Heart left ventricle (tissue), 16 donors: ENCODE measurements around the gene GPX4. TPM values are rescaled to one million over a fixed set of nuclear protein-coding genes. Genes with fewer than 3 reads are reported as not detected.

Source experiments
- ATAC-seq, 4 donors: fragments of 200-7000 bp; cut with Tn5 transposase; one replicate each; pipeline ENCODE4 v1.9.1; 2020 to 2022; ENCODE audit warnings: moderate library complexity in 4 of 4, mild to moderate bottlenecking in 3 of 4, moderate number of reproducible peaks in 1 of 4
- DNase-seq, 5 donors: peaks; one replicate each; pipeline ENCODE4 v3.0.0-alpha.2; 2020
- H3K27ac ChIP-seq, 12 donors: fragments of 200-600 bp; sonication (generic) in 4 of 12; one replicate each; pipeline versions ENCODE4 v1.5.0 to v1.8.0; 2016 to 2022; ENCODE audit warnings: mild to moderate bottlenecking in 2 of 12
- H3K27me3 ChIP-seq, 9 donors: fragments of 200-600 bp; sonication (generic) in 2 of 9; one replicate each; pipeline versions ENCODE4 v1.5.1 to v1.8.0; 2016 to 2022; ENCODE audit warnings: mild to moderate bottlenecking in 3 of 9
- H3K36me3 ChIP-seq, 9 donors: fragments of 200-600 bp; sonication (generic) in 2 of 9; one replicate each; pipeline versions ENCODE4 v1.5.0 to v1.8.0; 2018 to 2022; ENCODE audit warnings: mild to moderate bottlenecking in 2 of 9
- H3K4me1 ChIP-seq, 12 donors: fragments of 200-600 bp; sonication (generic) in 4 of 12; one replicate each; pipeline versions ENCODE4 v1.5.0 to v1.8.0; 2016 to 2022; ENCODE audit warnings: mild to moderate bottlenecking in 3 of 12
- H3K4me3 ChIP-seq, 12 donors: fragments of 200-600 bp; sonication (generic) in 4 of 12; one replicate each; pipeline versions ENCODE4 v1.5.0 to v1.8.0; 2017 to 2022; ENCODE audit warnings: mild to moderate bottlenecking in 9 of 12, moderate library complexity in 4 of 12
- H3K9me3 ChIP-seq, 12 donors: fragments of 200-600 bp; sonication (generic) in 4 of 12; one replicate each; pipeline versions ENCODE4 v1.5.0 to v1.8.0; 2016 to 2022; ENCODE audit warnings: mild to moderate bottlenecking in 1 of 12
- CTCF ChIP-seq, 12 donors: fragments of 200-600 bp; sonication (generic) in 4 of 12; IDR thresholded peaks; one replicate each; pipeline versions ENCODE4 v1.5.0 to v1.8.0; 2018 to 2022; ENCODE audit warnings: antibody characterized with exemption in 12 of 12, mild to moderate bottlenecking in 5 of 12
- POLR2A ChIP-seq, 2 donors: fragments of 450-650 bp; IDR thresholded peaks; one replicate each; pipeline ENCODE4 v1.6.1; 2017; ENCODE audit warnings: antibody characterized with exemption in 2 of 2, mild to moderate bottlenecking in 2 of 2, moderate library complexity in 2 of 2
- WGBS, 4 donors: extraction: QIAGEN DNeasy Blood & Tissue Kit in 2 of 4; methylation state at CpG; one replicate each; pipeline versions ENCODE4 v1.1.5 to v1.1.7; 2013 to 2018; 5-methylcytosine and 5-hydroxymethylcytosine counted together
- intact Hi-C, 10 donors: fragments of 100-400 bp; cut with DNase I; formaldehyde crosslinking; loops; one replicate each; pipeline versions ENCODE4 v1.11.1 to v1.14.2; 2022
- polyA plus RNA-seq, 2 donors: library from polyadenylated mRNA; stranded (reverse); fragments of 200-250 nt; gene quantifications; one replicate each; pipeline ENCODE4 v1.2.3, GENCODE V29; 2013
- total RNA-seq, 9 donors: library from RNA; depleted of rRNA in 2 of 9; stranded (reverse); fragments of >200 nt in 2 of 9; fragmentation: NEBNext Ultra II Directional in 3 of 9; extraction: Animal tissue kit (Norgen Biotek cat#: 25700) in 3 of 9; gene quantifications; one replicate each; pipeline versions ENCODE4 v1.1.0 to v1.2.4, GENCODE V29; 2016 to 2023
- donor health status: ischemic (EF 13 %, LVEDD 7.1; RV severe dilation, severe dysfunction).
- donor health status: healthy with polysubstance abuse.
- donor health status: DM: no; HTN: yes; CAD: no.
- donor health status: DM: no; HTN: no; CAD: no.
- donor health status: ischemic (EF 25% LVEDD 6.9; RV normal size, moderate dysfunction).
- donor health status: ischemic (EF 25% LVEDD 5.7; RV mildly dilated, moderate dysfunction).
- donor health status: healthy.
- donor health status: DM: yes; HTN: yes; CAD: no.
- donor health status: ischemic (EF 35%, LVEDD 5.7; RV mildly dilated, moderate dysfunction).
- donor health status: nonischemic (EF 11% LVEDD 7.7; RV severe dilation, severe dysfunction).
- donor health status: DM: yes; HTN: yes; CAD: no.
- donor health status: PGD.
- donor health status: ischemic (EF 29% LVEDD 5.4; RV normal size, mild dysfunction).
- donor health status: nonischemic (EF 23%, LVEDD 6.1; RV moderate dilation, normal function).

The GPX4 gene
- total and polyA plus RNA-seq, 11 donors, result 251 to 590 (median 326) TPM

GRCh38 chr19:1085053-1085658 is 18.6 kb upstream of the GPX4 start:
- H3K27ac ChIP-seq, result no peak overlapping the region
- H3K4me3 ChIP-seq, result no peak overlapping the region
- no peak for ATAC-seq
- DNase-seq, result no peak
- H3K9me3 ChIP-seq, result no peaks in the 10 kb centered on the region
- intact Hi-C loops, result loop anchor here in 1 of 10 donors (10.0 kb wide), 1 partner anchor 50 kb away; no protein-coding TSS in a partner anchor
- H3K27me3 ChIP-seq, result peaks cover 0 to 6% (median 0%) of the 10 kb centered on the region in 9 donors
- TF ChIP-seq POLR2A (IDR thresholded peaks at IDR 0.05) (no peak), CTCF (IDR thresholded peaks at IDR 0.05) (no peak)
- H3K36me3 ChIP-seq, result peaks cover 0 to 82% (median 18%) of the 10 kb centered on the region in 9 donors
- peaks cover 0 to 63% (median 5%) of the 10 kb centered on the region in 12 donors for H3K4me1 ChIP-seq
- WGBS, 4 donors, result 64 to 76% (median 71%) methylated on average over 8 of the region's 8 CpGs

GRCh38 chr19:1085676-1086442 is 17.9 kb upstream of the GPX4 start:
- TF ChIP-seq POLR2A (IDR thresholded peaks at IDR 0.05) (no peak), CTCF (IDR thresholded peaks at IDR 0.05) (no peak)
- Histone ChIP-seq H3K4me3 (no peak overlapping the region), H3K27ac (peak overlapping the region in 1 of 12 donors; percentile 91), H3K36me3 (peaks cover 0 to 82% (median 24%) of the 10 kb centered on the region in 9 donors), H3K4me1 (peaks cover 0 to 70% (median 5%) of the 10 kb centered on the region in 12 donors), H3K27me3 (peaks cover 0 to 6% (median 0%) of the 10 kb centered on the region in 9 donors), H3K9me3 (no peaks in the 10 kb centered on the region)
- ATAC-seq, result no peak
- WGBS, 4 donors, result 64 to 80% (median 72%) methylated on average over 22 to 38 of the region's 38 CpGs
- intact Hi-C loops, result loop anchor here in 1 of 10 donors (10.0 kb wide), 1 partner anchor 51 kb away; no protein-coding TSS in a partner anchor
- DNase-seq, result peak in 1 of 5 donors; percentile 24

DNA sequence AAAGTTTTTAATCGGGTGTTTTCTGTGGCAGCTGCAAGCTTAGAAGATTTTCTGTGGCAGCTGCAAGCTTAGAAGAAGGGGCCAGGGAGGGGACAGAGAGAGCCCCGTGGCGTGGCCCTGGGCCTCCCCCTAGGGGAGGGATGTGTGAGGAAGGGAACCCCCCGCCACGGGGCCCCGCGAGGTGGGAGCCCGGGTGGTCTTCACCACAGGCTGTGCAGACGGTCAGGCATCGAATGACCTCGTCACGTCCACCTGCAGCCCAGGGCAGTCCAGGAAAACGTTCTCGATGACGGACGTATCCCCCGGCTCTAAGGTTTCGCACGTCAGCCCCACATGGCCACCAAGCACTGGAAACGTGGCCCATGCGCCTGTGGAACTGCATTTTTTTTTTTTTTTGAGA is 17.2 kb upstream of the GPX4 start:
- Histone ChIP-seq H3K4me1 (peaks cover 0 to 65% (median 5%) of the 10 kb centered on the region in 12 donors), H3K4me3 (no peak overlapping the region), H3K27ac (peak overlapping the region in 1 of 12 donors; percentile 91), H3K36me3 (peaks cover 0 to 82% (median 32%) of the 10 kb centered on the region in 9 donors), H3K27me3 (peaks cover 0 to 6% (median 0%) of the 10 kb centered on the region in 9 donors), H3K9me3 (no peaks in the 10 kb centered on the region)
- 80 to 84% (median 81%) methylated on average over 21 of the region's 21 CpGs for WGBS, 4 donors
- ATAC-seq (no peak), DNase-seq (no peak)
- no peak for TF ChIP-seq POLR2A (IDR thresholded peaks at IDR 0.05)
- no peak for TF ChIP-seq CTCF (IDR thresholded peaks at IDR 0.05)
- intact Hi-C loops, result loop anchor here in 1 of 10 donors (10.0 kb wide), 1 partner anchor 52 kb away; no protein-coding TSS in a partner anchor
